Measurements from ENCODE around the gene HSPB3. TPM values are rescaled to one million over a fixed set of nuclear protein-coding genes. Genes with fewer than 3 reads are reported as not detected.
"Not testable (repeated sequence)": the region's sequence is repeated elsewhere in the genome, so short reads cannot be mapped to it uniquely, and the experiment has no call there.

Gene HSPB3
- total RNA-seq, 1 experiment from 2014 or later = not detected

DNA sequence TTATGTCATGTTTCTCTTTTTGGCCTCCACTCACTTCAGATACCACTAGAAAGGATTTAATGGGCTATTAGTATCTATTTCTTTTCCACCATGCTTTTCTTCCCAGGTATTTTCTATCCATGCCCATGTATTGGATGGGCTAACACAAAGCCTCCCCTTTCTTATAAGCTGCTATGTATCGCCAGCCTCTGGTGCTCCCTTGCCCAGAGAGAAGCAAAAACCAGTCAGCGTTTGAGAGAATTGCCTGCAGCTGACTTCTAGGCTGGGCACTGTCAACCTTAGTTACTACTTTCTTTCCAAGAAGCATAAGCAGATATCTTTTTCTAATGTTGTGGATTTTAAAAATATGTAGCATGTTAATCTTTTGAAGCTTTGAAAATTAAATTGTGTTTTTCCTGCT is 30.2 kb upstream of the HSPB3 start:
- intact Hi-C loops (cut with micrococcal nuclease) = no loop called here
- H3K4me2 ChIP-seq (ENCODE audit: low read length) = no peak overlapping the region
- POLR2A ChIA-PET (ENCODE audit: unreplicated experiment) = no interaction called here
- DNase-seq (no peak), ATAC-seq (no peak)
- H2AFZ ChIP-seq (ENCODE audit: low read length) = no peak overlapping the region
- H4K20me1 ChIP-seq (ENCODE audit: low read length) = no peaks in the 10 kb centered on the region
- BruUV-seq (replicated peaks) = no TSS peak
- TF ChIP-seq EZH2phosphoT487 (IDR thresholded peaks at IDR 0.05; ENCODE audit: borderline replicate concordance, low read length) (no peak), EZH2 (IDR thresholded peaks at IDR 0.05; ENCODE audit: low read length, unreplicated experiment) (no peak)
- TF ChIP-seq, protein P1, sequence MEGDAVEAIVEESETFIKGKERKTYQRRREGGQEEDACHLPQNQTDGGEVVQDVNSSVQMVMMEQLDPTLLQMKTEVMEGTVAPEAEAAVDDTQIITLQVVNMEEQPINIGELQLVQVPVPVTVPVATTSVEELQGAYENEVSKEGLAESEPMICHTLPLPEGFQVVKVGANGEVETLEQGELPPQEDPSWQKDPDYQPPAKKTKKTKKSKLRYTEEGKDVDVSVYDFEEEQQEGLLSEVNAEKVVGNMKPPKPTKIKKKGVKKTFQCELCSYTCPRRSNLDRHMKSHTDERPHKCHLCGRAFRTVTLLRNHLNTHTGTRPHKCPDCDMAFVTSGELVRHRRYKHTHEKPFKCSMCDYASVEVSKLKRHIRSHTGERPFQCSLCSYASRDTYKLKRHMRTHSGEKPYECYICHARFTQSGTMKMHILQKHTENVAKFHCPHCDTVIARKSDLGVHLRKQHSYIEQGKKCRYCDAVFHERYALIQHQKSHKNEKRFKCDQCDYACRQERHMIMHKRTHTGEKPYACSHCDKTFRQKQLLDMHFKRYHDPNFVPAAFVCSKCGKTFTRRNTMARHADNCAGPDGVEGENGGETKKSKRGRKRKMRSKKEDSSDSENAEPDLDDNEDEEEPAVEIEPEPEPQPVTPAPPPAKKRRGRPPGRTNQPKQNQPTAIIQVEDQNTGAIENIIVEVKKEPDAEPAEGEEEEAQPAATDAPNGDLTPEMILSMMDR (conservative IDR thresholded peaks at IDR 0.05; ENCODE audit: low read depth, low read length) = no peak
- no peaks in the 10 kb centered on the region for H3K9me3 ChIP-seq (ENCODE audit: low read length)
- no peak overlapping the region for H3K9ac ChIP-seq (ENCODE audit: low read length)
- H3K4me1 ChIP-seq (ENCODE audit: insufficient read depth, low read length) = no peaks in the 10 kb centered on the region
- no peak overlapping the region for H3K4me3 ChIP-seq (ENCODE audit: low read length)
- H3F3A ChIP-seq (ENCODE audit: low read length, unreplicated experiment) = no peaks in the 10 kb centered on the region
- CTCF ChIA-PET = no interaction called here
- H3K79me2 ChIP-seq (ENCODE audit: low read length) = no peaks in the 10 kb centered on the region
- H3K9me2 ChIP-seq (replicated peaks; ENCODE audit: low read length) = no peaks in the 10 kb centered on the region
- H3K27ac ChIP-seq (ENCODE audit: low read length) = no peak overlapping the region
- no peaks in the 10 kb centered on the region for H3K36me3 ChIP-seq (ENCODE audit: low read depth, low read length)
- peaks cover 3% of the 10 kb centered on the region; the same call in 1 of the 2 replicates for H3K27me3 ChIP-seq (ENCODE audit: low read length)

DNA sequence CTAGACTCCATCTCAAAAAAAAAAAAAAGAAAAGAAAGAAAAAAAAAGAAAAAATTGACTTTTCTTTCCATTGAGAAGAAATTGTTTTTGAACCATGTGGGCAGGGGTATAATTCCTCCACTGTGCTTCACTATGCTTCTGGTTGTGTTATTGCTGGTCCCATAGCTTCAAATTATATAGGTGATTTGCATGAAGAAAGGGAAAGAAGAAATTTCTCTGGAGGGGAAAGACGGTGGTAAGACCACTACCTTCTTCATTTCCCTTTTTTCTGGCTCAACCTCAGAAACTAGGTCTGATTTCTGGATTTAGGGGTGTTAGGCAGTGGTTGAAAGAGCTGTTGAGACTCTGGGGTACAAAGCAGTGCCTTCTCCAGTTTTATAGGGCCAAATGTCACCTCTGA is 29.3 kb upstream of the HSPB3 start:
- H3K4me1 ChIP-seq (ENCODE audit: insufficient read depth, low read length) = no peaks in the 10 kb centered on the region
- no peaks in the 10 kb centered on the region for H4K20me1 ChIP-seq (ENCODE audit: low read length)
- intact Hi-C loops (cut with micrococcal nuclease) = no loop called here
- no peaks in the 10 kb centered on the region for H3K36me3 ChIP-seq (ENCODE audit: low read depth, low read length)
- DNase-seq (no peak), ATAC-seq (no peak)
- no peaks in the 10 kb centered on the region for H3K79me2 ChIP-seq (ENCODE audit: low read length)
- BruUV-seq (replicated peaks) = no TSS peak
- H3K27me3 ChIP-seq (ENCODE audit: low read length) = peaks cover 3% of the 10 kb centered on the region; the same call in 1 of the 2 replicates
- no peak overlapping the region for H2AFZ ChIP-seq (ENCODE audit: low read length)
- H3K9ac ChIP-seq (ENCODE audit: low read length) = no peak overlapping the region
- no peak overlapping the region for H3K4me2 ChIP-seq (ENCODE audit: low read length)
- H3K4me3 ChIP-seq (ENCODE audit: low read length) = no peak overlapping the region
- no peaks in the 10 kb centered on the region for H3K9me3 ChIP-seq (ENCODE audit: low read length)
- ChIA-PET POLR2A (ENCODE audit: unreplicated experiment) (no interaction called here), CTCF (no interaction called here)
- H3F3A ChIP-seq (ENCODE audit: low read length, unreplicated experiment) = no peaks in the 10 kb centered on the region
- no peak overlapping the region for H3K27ac ChIP-seq (ENCODE audit: low read length)
- TF ChIP-seq, protein P1 (conservative IDR thresholded peaks at IDR 0.05; ENCODE audit: low read depth, low read length) = no peak
- TF ChIP-seq EZH2phosphoT487 (IDR thresholded peaks at IDR 0.05; ENCODE audit: borderline replicate concordance, low read length) (no peak), EZH2 (IDR thresholded peaks at IDR 0.05; ENCODE audit: low read length, unreplicated experiment) (no peak)
- H3K9me2 ChIP-seq (replicated peaks; ENCODE audit: low read length) = no peaks in the 10 kb centered on the region

DNA sequence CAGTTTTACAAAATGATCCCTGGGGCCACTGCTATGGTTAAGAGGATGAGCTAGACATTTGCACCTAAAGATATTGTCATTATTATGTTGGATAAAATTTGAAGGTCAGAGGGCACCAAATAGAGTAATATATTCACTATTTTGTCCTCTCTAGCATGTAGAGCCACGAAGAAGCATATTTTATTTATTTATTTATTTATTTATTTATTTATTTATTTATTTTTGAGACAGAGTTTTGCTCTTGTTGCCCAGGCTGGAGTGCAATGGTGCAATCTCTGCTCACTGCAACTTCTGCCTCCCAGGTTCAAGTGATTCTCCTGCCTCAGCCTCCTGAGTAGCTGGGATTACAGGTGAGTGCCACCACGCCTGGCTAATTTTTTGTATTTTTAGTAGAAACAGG is 20.8 kb upstream of the HSPB3 start:
- CTCF ChIA-PET; H4K20me1 ChIP-seq (ENCODE audit: low read length); POLR2A ChIA-PET (ENCODE audit: unreplicated experiment); H3K4me1 ChIP-seq (ENCODE audit: insufficient read depth, low read length); H3F3A ChIP-seq (ENCODE audit: low read length, unreplicated experiment); H3K4me3 ChIP-seq (ENCODE audit: low read length); intact Hi-C loops (cut with micrococcal nuclease); H3K9me2 ChIP-seq (replicated peaks; ENCODE audit: low read length); H3K9ac ChIP-seq (ENCODE audit: low read length); H3K4me2 ChIP-seq (ENCODE audit: low read length); H2AFZ ChIP-seq (ENCODE audit: low read length); H3K27ac ChIP-seq (ENCODE audit: low read length); H3K36me3 ChIP-seq (ENCODE audit: low read depth, low read length); BruUV-seq (replicated peaks); DNase-seq; ATAC-seq; H3K79me2 ChIP-seq (ENCODE audit: low read length); H3K9me3 ChIP-seq (ENCODE audit: low read length): not testable (repeated sequence)
- H3K27me3 ChIP-seq (ENCODE audit: low read length) = peaks cover 17% of the 10 kb centered on the region; the same call in 1 of the 2 replicates
